IPS-NIHi7 (cell line): ENCODE measurements around the gene CCDC3.
"Not testable (repeated sequence)": the region's sequence is repeated elsewhere in the genome, so short reads cannot be mapped to it uniquely, and the experiment has no call there.

Experiments
- DNase-seq: peaks from one replicate; pipeline ENCODE4 v3.0.0; 2012; ENCODE audit warnings: mixed read lengths; ENCODE audit errors: extremely low spot score

CCDC3 gene

DNA sequence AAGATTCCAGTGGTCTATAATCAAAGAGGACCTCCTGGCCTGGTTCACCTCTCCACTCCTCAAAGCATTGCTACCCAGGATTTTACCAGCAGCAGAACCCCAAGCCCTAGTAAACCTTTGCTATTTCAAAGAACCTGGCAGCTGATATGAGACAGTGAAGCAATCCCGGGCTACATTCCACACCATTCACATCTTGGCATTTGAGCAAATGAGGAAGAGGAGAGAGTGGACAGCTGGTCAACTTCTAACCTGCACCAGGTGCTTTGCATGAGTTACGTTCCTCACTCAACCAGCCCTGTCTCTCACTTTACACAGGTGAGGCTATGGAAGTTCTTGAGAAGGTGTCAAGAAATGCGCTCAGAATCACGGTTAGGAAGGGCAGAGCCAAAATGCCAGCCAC lies 1.1 kb downstream of the CCDC3 start:
- DNase-seq, result no peak

DNA sequence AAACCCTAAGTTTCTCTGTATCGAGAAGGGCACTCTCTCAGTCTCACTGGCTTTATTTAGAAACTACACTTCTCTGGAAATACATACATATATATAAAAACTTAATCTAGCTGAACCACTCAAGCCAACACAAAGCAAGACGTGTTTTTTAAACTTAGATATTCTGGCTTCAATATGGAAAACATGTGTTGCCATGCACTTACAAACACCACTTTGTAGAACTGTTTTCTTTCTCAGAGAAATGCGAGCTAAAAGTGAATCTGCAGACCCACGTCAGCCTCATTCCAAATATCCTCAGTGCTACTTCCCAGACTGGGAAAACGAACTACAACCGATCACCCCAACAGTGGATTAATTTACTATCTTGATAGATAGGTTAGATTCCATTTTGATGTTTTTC lies 1.7 kb downstream of the CCDC3 start:
- DNase-seq, result no peak

DNA sequence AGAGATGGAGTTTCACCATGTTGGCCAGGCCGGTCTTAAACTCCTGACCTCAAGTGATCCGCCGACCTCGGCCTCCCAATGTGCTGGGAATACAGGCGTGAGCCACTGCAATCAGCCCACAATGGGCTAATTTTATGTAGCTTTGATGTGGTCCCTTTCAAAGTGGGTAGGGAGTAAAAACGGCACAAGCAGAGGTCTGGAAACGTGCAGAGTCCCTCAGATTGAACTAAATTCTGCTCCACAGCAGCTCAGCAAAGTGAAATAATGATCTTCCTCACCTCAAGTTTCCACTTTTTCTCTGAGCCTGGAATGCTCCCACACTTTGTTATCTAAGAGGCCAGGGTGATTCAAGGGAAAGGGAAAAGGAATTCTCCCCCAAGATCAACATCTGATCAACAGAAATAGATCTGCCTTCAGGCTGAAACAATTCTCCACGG lies 6.1 kb downstream of the CCDC3 start:
- DNase-seq, result no peak

DNA sequence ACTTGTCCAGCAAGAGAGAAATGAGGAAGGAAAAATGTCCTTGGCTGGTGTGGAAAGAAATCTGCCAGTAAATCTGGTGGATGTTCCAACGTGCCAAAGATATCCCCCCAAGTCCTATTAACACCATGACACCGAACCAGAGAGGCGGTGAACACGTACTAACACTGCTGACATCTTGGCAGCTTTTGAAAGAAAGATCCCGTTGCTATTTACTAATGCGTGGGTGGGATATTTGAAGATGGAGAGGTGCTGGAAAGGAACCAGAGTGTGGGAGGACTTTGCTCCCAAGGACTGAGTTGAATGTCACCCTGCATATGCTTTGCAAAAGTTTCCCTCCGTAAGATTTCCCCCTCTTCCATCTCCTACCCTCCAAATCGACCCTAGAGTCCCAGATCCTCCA lies 7.9 kb downstream of the CCDC3 start:
- DNase-seq, result no peak

DNA sequence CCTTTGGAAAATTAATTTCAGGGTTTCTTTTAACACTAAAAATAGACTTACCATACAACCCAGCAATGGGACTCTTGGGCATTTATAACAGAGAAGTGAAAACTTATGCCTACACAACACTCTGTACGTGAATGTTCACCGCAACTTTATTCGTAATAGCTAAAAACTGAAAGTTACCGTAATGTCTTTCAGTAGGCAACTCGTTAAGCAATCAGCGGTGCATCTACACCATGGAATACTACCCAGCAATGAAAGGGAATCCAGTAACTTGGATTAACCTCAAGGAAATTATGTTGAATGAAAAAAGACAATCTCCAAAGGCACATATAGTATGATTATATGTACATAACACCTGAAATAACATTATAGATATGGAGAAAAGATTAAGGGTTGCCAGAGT lies 16.2 kb downstream of the CCDC3 start:
- no peak for DNase-seq

DNA sequence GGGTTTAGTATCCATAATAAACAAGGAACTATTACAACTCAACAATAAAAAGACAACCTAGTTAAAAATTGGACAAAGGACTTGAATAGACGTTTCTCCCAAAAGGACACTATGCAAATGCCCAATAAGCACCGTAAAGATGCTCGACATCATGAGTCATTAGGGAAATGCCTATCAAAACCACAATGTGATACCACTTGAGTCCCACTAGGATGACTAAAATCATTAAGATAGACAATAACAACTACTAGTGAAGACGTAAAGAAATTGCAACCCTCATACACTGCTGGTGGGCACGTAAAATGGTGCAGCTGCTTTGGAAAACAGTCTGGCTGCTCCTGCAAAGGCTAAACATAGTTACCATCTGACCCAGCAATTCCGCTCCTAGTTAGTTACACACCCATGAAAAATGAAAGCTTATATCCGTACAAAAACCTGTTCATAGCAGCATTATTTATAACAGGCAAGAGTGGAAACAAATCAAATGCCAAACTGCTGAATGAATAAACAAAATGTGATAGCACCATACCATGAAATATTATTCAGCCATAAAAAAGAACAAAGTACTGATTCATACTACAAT lies 17.3 kb downstream of the CCDC3 start:
- no peak for DNase-seq

DNA sequence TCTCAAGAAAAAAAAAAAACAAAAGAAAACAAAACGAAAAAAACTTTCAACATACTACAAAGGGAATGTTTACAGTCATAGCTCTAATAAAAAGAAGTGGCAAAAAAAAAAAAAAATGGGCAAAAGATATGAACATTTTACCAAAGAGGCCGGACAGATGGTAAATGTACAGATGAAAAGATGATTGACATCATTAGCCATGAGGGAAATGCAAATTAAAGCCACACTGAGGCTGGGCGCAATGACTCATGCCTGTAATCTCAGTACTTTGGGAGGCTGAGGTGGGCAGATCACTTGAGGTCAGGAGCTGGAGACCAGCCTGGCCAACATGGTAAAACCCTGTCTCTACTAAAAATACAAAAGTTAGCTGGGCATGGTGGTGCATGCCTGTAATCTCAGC lies 17.9 kb downstream of the CCDC3 start:
- not testable (repeated sequence) for DNase-seq

DNA sequence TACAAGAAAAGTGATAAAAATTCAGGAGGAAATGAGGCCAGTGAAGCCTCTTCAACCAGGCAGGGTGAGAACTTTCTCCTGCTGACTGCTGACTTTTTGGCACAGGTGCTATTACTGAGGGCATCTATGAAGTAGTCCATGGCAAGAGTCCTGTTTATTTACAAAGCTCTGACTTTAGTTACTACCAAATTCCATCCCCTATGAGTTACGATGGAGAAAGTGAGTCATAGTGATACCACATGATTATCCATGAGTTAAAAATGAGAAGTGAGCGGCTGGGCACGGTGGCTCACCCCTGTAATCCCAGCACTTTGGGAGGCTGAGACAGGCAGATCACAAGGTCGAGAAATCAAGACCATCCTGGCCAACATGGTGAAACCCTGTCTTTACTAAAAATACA lies 19.9 kb downstream of the CCDC3 start:
- DNase-seq, result no peak

DNA sequence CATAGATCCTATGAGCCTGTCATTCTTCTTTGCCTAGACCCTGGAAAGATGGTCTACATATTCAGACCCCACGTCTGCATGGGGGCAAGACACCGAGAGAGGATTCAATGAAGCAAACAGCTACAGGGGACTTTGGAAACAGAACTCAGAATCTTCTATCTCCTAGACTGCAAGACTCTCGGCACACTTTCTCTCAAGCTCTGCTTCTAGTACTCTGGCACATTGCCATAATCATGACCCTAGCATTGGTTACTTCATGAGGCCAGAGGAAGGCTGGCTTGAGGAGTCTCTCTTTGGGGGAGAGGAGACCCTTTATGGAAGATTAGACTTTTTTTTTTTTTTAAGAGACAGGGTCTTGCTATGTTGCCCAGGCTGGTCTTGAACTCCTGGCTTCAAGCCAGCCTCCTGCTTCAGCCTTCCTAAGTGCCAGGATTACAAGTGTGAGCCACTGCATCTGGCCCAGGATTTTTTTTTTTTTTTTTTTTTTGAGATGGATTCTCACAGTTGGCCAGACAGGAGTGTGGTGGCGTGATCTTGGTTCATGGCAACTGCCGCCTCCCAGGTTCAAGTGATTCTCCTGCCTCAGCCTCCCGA lies 20.7 kb downstream of the CCDC3 start:
- DNase-seq, result no peak

DNA sequence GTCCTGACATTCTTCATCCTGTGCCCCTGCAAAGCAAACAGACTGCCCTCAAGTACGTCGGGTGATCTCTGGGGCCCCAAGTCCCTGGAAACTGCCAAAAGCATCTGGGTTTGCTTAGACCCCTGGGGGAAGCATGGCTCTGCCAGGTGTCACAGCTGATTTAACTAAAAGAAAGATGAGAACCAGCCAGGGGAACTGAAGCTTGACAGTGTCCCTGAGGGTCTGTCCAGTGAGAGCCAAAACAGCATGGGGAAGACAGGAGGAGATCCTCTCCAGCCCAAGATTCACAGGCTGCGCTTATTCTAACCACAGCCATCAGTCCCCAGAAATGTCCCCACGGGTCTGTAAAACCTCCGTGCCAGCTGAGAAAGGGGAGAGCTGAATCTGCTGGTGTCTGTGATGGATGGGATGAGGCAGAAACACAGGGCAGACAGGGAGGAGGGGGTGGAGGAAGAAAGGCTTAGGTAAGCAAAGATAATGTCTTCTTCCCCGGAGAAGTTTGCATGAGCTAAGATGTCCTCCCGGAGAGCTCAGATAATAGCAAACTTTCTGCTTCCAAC lies 21.3 kb downstream of the CCDC3 start:
- no peak for DNase-seq

DNA sequence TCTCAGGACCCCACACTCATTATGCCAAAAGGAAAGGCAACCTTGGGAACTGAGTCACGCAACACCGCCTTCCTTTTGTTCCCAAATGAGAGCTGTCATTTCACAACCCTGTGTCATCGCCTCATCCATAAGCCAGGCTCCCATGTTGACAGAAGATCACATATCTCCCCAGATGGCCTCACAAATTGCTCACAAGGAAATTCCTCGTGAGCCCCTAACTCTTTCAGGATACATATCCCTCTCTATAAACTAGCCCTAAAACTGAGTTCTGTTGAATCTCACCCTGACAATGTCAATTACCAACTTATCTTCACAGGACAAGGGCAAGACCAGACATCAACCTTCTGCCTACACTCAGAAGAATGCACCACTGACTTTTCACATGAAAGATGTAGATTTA lies 22.6 kb downstream of the CCDC3 start:
- no peak for DNase-seq

DNA sequence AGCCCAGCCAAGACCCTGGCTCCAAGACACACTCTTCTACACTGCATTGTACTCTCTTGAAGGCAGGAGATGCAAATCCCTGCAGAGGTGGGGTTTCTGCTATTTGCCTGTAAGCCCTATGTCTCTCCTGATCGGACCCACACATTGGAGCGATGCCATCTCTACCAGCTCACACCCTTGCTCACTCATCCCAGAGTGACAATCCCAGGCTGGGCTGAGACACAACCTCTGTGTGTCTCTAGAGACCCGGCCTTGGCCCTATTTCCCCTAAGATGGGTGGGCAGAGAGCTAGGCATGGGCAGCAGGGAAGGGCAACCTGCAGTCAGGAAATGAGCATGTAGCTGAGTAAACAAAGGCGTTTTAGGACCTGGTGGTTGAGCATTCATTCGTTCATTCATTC lies 25.6 kb downstream of the CCDC3 start:
- DNase-seq, result no peak

DNA sequence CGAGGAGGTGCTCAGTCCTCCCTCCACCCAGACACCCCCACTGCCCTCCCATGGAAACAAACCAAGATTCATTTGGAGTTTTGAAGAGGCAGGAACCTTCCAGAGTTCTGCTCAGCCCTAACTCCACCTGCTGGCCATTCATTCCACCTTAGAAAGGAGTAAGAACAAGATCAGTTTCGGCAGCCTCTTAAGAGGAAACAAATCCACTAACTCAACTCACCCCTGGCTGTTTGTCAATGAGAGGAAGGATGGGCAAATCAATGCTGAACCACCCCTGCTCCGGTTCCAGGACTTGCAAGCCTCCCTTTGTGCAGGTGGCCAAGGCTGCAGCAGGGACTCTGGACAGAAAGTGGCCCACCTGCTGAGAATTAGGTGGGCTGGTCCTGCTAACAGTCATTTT lies 26.2 kb downstream of the CCDC3 start:
- DNase-seq, result peak; percentile 38

DNA sequence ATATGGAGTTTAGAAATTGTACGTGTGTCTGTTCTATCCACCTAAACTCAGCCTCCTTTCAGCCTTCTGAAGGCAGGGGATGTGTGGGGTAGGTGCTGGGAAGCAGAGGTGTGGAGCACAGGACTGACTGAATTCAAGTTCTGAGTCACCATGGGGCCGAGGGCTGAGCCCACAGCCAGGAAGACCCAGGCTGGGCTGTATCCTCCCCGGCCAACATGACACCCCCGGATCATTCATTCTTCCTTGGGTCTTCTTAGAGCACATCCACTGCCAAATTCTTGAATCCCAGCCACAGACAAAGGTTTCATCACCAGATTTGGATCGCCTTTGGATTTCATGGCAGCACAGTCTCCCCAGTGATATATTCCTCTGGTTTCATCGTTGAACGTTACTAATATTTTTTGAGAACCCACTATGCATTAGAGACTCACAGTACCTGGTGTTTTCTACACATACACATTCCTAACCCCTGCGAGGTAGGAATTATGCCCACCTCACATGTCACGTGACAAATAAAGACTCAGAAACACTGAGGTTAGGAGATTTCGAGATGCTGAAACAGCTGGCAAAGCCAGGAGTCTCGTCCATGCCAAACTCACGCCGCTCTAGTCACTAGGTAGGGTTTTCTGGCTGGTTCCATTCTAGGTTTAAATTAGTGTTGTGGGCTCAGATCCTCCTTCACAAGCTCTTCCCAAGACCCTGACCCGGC lies 26.9 kb downstream of the CCDC3 start:
- DNase-seq, result no peak

DNA sequence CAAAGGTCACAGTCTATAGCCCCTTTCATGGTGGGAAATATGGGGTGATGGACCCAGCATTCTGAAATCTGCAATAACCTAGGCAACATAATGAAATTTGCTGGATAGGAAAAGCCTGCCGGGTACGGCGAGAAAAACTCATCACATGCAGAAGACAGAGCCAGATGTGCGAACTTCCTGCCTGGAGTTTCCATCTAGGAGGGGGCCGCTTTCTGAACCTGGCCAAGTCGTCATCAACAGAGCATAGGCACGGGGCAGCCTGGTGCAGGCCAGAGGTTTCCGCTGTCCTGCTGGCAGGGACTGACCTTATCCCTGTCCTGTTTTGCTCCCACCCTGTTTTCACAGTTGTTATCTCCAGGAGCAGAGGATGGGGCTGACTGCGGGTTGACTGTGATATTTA lies 27.4 kb downstream of the CCDC3 start:
- no peak for DNase-seq

DNA sequence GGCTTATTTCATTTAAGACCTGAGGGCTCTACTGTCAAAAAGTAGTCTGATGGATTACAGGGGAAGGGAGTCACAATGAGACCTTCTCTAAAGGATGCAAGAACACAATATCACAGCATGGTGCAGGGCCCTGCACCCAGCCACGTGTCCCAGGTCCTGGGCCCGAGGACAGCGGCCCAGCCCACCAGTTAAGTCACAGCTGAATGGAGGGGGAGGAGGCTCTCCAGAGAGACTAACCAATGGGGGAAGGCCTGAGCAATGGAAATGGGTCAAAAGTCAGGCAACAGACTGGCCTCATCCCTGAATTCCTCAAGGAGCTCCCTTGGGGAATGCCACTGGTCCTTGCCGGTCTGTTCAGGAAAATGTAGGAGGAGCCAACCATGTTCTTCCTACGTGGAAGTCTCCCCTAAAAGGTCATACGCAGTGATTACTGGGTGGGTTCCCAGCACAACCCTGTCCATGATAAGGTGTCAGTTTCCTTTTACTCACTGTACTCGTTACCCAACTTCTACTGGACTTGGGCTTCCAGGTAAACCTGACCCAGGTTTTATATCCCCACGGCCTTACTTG lies 28.3 kb downstream of the CCDC3 start:
- DNase-seq, result peak; percentile 30

DNA sequence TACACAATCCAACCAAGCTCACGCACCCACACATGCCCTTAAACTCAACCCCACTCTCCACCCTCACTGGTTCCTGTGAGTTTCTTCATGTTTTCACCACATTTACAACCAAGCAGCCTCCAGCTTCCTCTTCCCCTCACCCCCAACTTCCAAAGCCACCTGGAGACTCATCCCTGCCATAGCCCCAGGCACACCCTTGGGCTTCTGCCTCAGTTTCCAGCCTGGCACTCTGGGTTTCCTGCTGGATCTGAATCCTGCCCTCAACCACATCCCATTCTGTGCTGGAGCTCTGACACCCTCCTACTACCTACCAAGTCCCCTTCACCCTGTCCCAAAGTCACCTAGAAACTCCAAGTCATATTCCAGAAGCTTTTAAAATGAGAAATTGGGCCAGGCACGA lies 29.4 kb downstream of the CCDC3 start:
- no peak for DNase-seq

DNA sequence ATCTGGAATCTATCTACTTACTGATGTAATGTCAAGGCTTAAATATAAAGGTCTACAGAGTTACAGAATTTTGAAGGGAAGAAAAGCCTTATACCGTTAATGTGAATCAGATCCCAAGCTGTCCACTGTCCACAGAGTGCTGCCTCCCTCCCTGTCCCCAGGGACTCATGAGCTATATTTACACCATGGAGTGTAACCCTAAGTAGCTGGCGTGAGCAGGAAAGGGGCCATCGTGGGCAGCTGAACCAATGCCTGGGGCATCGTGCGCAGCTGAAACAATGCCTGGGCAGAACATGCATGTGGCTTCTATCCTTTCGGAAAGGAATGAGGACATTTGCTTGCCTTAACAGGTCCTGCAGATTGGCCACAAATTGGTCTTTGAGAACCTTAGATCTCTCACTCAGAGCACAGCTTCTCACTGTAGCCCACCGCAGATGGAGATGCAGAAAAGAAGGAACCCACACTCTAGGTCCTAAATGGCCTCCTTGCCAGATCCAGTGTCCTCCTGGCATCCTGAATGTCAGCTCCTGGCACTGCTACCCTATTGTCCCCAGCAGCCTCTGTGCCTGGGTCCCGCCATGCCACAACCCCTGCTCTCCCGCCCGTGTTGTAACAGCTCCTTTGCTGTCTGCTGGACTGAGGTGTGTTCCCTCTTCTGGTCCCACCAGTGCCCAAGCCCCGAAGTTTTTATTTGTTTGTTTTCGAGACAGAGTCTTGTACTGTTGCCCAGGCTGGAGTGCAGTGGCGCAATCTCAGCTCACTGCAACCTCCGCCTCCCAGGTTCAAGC lies 30.3 kb downstream of the CCDC3 start:
- DNase-seq, result no peak

DNA sequence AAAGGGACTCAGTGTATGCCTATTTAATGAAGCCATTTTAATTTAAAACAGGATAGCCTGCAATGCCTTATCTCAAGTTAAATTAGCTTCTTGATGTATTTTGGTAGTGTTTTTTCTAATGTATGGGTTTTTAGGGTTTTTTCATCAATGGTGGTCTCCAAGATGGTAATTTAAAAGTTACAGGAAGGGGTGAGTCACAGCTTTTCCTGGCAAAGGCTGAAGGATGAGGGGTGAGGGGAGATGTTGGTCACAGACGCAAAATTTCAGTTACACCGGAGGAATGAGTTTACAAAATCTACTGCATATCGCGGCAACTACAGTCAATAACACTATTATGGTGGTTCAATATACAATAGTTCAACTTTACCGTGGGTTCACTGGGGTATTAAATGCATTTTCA lies 31.6 kb downstream of the CCDC3 start:
- DNase-seq, result no peak

DNA sequence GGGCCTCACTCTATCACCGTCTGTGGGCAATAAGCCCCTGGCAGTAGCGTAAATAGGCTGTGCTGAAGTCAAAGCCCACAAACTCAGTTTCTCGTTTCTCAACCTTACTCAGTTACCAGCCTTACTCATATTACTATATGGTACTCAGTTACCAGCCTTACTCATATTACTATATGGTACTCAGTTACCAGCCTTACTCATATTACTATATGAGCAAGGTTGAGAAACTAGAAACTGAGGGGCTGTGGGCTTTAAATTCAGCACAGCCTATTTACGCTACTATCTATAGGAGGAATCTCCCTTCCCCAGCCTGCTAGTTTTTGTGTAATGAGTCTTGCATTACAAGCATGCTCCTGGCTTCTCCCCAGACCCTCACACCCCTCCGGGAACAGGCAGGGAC lies 35.4 kb downstream of the CCDC3 start:
- no peak for DNase-seq

DNA sequence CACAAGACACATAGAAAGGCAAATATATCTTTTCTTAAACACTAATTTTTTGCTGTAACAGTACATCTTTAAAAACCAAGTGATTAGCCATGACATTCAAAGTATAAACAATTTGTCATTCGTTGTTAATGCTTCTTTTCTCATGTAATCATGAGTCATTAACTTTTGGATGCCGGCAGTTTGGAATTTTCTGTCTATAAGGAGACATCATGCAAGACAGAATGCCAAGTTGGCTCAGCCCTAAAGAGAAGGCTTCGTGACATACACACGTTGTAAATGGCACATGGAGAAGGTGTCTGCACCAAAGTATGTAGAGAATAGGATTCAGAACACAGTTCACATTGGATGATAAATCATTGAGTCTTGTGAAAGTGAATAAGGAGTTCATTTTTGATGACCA lies 35.9 kb downstream of the CCDC3 start:
- DNase-seq, result no peak

DNA sequence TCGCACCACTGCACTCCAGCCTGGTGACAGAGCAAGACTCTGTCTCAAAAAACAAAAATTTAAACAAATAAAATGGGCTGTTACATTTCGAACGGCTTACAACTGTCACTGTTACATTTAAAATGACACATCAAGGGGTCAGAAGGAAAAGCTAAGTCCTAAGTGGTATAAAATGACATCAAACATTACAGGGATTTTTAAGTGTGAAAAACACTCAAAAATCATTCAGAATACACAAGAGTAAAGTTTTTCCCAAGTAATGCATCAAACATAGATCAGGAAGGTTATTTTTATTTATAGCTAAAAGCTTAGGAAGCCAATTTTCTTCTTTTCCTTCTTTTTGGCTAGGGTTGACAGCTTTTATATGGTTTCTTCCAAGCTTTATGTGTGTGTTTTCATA lies 39.0 kb downstream of the CCDC3 start:
- DNase-seq, result no peak
